ENCODE data around the gene TMIGD3. TPM values are rescaled to one million over a fixed set of nuclear protein-coding genes. Genes with fewer than 3 reads are reported as not detected.

The TMIGD3 gene
- total RNA-seq, 2 experiments from 2014 or later = not detected

GRCh38 chr1:111454859-111455641 is 48.4 kb downstream of the TMIGD3 start:
- H3K4me3 Mint-ChIP-seq = peak overlapping the region; percentile 31
- no peaks in the 10 kb centered on the region for H3K9me3 Mint-ChIP-seq
- Histone ChIP-seq H3K36me3 (ENCODE audit: insufficient read depth, low read length) (peaks cover 91% of the 10 kb centered on the region), H3K27ac (ENCODE audit: low read depth in 1 of 2, low read length in 2 of 2) (no peak overlapping the region), H3K4me1 (ENCODE audit: insufficient read depth, low read length) (peaks cover 37% of the 10 kb centered on the region), H3K4me3 (ENCODE audit: low read length) (no peak overlapping the region), H3K9me3 (ENCODE audit: control insufficient read depth in 1 of 2, insufficient read depth in 1 of 2, low read length in 2 of 2) (no peaks in the 10 kb centered on the region), H3K27me3 (ENCODE audit: control insufficient read depth in 1 of 2, insufficient read depth in 2 of 2, low read length in 2 of 2) (no peaks in the 10 kb centered on the region)
- ChIA-PET POLR2A (no interaction called here), CTCF (interaction anchor here (0.5 kb wide), 1 partner anchor 302 kb away, joined by 3 read pairs; no protein-coding TSS in a partner anchor)
- peaks cover 60% of the 10 kb centered on the region for H3K4me1 Mint-ChIP-seq (ENCODE audit: low read depth)
- peak overlapping the region; percentile 5 for H3K27ac Mint-ChIP-seq
- ATAC-seq (ENCODE audit: poor library complexity) (no peak), DNase-seq (no peak)
- TF ChIP-seq, protein P1, sequence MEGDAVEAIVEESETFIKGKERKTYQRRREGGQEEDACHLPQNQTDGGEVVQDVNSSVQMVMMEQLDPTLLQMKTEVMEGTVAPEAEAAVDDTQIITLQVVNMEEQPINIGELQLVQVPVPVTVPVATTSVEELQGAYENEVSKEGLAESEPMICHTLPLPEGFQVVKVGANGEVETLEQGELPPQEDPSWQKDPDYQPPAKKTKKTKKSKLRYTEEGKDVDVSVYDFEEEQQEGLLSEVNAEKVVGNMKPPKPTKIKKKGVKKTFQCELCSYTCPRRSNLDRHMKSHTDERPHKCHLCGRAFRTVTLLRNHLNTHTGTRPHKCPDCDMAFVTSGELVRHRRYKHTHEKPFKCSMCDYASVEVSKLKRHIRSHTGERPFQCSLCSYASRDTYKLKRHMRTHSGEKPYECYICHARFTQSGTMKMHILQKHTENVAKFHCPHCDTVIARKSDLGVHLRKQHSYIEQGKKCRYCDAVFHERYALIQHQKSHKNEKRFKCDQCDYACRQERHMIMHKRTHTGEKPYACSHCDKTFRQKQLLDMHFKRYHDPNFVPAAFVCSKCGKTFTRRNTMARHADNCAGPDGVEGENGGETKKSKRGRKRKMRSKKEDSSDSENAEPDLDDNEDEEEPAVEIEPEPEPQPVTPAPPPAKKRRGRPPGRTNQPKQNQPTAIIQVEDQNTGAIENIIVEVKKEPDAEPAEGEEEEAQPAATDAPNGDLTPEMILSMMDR (IDR thresholded peaks at IDR 0.05) = no peak
- intact Hi-C loops (cut with DNase I, micrococcal nuclease) = no loop called here
- H3K27me3 Mint-ChIP-seq = no peaks in the 10 kb centered on the region
- peaks cover 93% of the 10 kb centered on the region for H3K36me3 Mint-ChIP-seq (ENCODE audit: low read depth)

DNA sequence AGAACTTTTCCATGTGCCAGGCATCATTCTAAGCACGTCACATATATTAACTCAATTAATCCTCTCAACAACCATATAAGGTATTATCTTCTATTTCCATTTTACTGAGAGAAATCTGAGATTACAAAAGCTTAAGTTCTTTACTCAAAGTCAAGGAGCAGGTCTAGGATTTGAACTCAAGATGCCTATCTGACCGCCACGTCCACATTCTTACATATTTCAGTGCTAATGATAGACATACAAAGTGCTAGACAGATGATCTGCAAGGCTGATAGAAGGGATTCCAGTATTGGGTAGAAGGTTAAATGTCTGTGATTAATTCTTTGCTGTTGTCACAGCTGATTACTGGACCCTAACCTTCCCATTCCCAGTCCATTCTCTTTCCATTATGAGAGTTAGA is 49.7 kb downstream of the TMIGD3 start:
- ChIA-PET CTCF (interaction anchor here (1.2 kb wide), 1 partner anchor 232 kb away, joined by 3 read pairs; no protein-coding TSS in a partner anchor), POLR2A (interaction anchor here (1.0 to 2.1 kb wide), 3 partner anchors 17 to 54 kb away, joined by 3 to 6 read pairs (median 4); no protein-coding TSS in a partner anchor)
- H3K36me3 ChIP-seq (ENCODE audit: insufficient read depth, low read length) = peaks cover 77% of the 10 kb centered on the region

GRCh38 chr1:111452581-111452980 is 50.9 kb downstream of the TMIGD3 start:
- DNase-seq = no peak
- Histone ChIP-seq H3K36me3 (ENCODE audit: insufficient read depth, low read length) (peaks cover 66% of the 10 kb centered on the region), H3K4me1 (ENCODE audit: insufficient read depth, low read length) (peaks cover 45% of the 10 kb centered on the region), H3K4me3 (ENCODE audit: low read length) (no peak overlapping the region), H3K9me3 (ENCODE audit: control insufficient read depth in 1 of 2, insufficient read depth in 1 of 2, low read length in 2 of 2) (no peaks in the 10 kb centered on the region), H3K27me3 (ENCODE audit: control insufficient read depth in 1 of 2, insufficient read depth in 2 of 2, low read length in 2 of 2) (no peaks in the 10 kb centered on the region), H3K27ac (ENCODE audit: low read depth in 1 of 2, low read length in 2 of 2) (no peak overlapping the region)
- no peak for ATAC-seq (ENCODE audit: poor library complexity)
- Mint-ChIP-seq H3K27ac (no peak overlapping the region), H3K36me3 (ENCODE audit: low read depth) (peaks cover 91% of the 10 kb centered on the region), H3K9me3 (no peaks in the 10 kb centered on the region), H3K4me1 (ENCODE audit: low read depth) (peaks cover 81% of the 10 kb centered on the region), H3K4me3 (peak overlapping the region; percentile 2), H3K27me3 (no peaks in the 10 kb centered on the region)
- ChIA-PET CTCF (interaction anchor here (1.2 kb wide), 1 partner anchor 231 kb away, joined by 3 read pairs; no protein-coding TSS in a partner anchor), POLR2A (interaction anchor here (1.4 to 2.1 kb wide), 2 partner anchors 24 to 55 kb away, joined by 4 to 6 read pairs; no protein-coding TSS in a partner anchor)
- intact Hi-C loops (cut with DNase I, micrococcal nuclease) = no loop called here
- TF ChIP-seq, protein P1 (IDR thresholded peaks at IDR 0.05) = no peak

More for the DNA sequence above, 49.7 kb downstream of the TMIGD3 start:
- Mint-ChIP-seq H3K27ac (peak overlapping the region; percentile 27), H3K9me3 (no peaks in the 10 kb centered on the region), H3K4me3 (peak overlapping the region; percentile 39), H3K36me3 (ENCODE audit: low read depth) (peaks cover 91% of the 10 kb centered on the region), H3K4me1 (ENCODE audit: low read depth) (peaks cover 72% of the 10 kb centered on the region), H3K27me3 (no peaks in the 10 kb centered on the region)
- DNase-seq = no peak
- no peak for ATAC-seq (ENCODE audit: poor library complexity)
- no peak overlapping the region for H3K4me3 ChIP-seq (ENCODE audit: low read length)
- intact Hi-C loops (cut with DNase I, micrococcal nuclease) = no loop called here
- no peak overlapping the region for H3K27ac ChIP-seq (ENCODE audit: low read depth in 1 of 2, low read length in 2 of 2)
- no peaks in the 10 kb centered on the region for H3K9me3 ChIP-seq (ENCODE audit: control insufficient read depth in 1 of 2, insufficient read depth in 1 of 2, low read length in 2 of 2)
- TF ChIP-seq, protein P1 (IDR thresholded peaks at IDR 0.05) = no peak
- no peaks in the 10 kb centered on the region for H3K27me3 ChIP-seq (ENCODE audit: control insufficient read depth in 1 of 2, insufficient read depth in 2 of 2, low read length in 2 of 2)
- peaks cover 39% of the 10 kb centered on the region for H3K4me1 ChIP-seq (ENCODE audit: insufficient read depth, low read length)

All from CD4-positive, alpha-beta T cell (primary cell).